ENCODE results near the gene PLCL1.
A peak's percentile ranks its signal among the peaks of the same experiment; 100 is the strongest.
"Not testable (repeated sequence)": the region's sequence is repeated elsewhere in the genome, so short reads cannot be mapped to it uniquely, and the experiment has no call there.

The PLCL1 gene

GRCh38 chr2:197810491-197810890 lies 6.1 kb downstream of the PLCL1 start:
- no peak for DNase-seq

DNA sequence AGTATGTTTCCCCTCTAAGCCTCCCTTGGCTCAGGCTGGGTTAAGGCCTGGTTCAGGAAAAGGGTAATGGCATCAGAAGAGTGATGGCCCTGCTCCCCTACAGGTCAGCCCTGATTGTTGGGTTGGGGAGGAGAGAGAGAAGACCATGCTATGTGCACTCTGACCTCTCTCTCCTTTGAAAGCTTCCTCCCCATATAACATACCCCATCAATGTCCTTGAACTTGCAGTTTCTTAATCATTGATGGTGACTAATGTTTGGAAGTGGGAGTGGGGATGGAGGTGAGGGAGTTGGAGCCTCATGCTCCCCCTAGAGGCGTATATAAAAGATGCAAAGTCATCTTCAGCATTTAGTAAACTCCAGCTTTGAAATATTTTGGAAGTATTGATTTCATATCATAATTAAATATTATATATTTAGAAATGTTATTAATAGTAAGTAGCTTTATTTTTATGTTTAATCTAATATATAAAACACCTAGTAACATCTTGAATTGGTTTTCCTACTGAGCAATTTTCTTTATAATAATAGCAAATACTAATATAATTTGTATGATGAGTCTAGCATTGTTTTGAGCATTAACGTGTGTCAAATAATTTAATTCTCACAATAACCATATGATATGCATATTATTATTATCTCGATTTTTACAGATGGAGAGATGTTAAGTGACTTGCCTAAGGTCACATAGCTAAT lies 8.8 kb downstream of the PLCL1 start:
- peak; percentile 72 for DNase-seq

DNA sequence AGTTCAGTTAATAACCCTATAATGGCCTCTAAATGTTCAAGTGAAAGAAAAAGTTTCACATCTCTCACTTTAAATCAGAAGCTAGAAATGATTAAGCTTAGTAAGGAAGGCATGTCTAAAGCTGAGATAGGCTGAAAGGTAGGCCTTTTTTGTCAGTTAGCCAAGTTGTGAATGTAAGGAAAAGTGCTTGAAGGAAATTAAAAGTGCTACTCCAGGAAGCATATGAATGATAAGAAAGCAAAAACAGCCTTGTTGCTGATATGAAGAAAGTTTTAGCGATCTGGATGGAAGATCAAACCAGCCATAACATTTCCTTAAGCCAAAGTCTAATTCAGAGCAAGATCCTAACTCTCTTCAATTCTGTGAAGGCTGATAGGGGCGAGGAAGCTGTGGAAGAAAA lies 10.1 kb downstream of the PLCL1 start:
- no peak for DNase-seq

DNA sequence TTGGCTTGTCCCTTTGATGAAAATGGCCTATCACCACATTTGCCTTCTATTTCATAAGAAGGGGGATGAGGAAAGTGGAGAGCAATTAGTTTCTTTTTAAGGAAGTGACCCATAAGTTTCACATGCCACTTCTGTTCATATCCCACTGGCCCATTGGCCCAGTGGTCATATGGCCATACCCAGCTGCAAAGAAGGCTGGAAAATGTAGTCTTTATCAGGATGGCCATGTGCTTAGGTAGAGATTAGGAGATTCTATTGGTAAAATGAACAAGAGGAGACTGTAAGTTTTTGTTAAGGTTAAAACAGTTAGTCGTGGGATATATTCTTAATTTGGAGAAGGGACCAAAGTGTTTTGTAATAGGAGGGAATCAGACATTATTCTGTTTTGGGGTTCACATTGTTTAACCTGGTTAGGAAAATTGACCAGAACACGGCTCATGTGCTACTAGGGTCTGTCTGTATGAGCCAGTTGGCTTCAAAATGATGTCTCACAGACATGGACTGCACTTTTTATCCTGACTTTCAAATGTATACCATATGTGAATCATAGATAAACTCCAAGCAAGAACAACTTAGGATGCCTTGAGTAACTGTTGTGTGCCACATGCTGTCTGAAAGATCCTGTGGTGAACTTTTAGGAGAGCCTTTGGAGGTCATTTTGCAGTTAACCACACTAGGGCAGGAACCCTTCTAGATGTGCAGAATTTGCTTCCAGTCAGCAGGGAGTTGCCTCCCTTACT lies 17.3 kb downstream of the PLCL1 start:
- DNase-seq: peak; percentile 59

DNA sequence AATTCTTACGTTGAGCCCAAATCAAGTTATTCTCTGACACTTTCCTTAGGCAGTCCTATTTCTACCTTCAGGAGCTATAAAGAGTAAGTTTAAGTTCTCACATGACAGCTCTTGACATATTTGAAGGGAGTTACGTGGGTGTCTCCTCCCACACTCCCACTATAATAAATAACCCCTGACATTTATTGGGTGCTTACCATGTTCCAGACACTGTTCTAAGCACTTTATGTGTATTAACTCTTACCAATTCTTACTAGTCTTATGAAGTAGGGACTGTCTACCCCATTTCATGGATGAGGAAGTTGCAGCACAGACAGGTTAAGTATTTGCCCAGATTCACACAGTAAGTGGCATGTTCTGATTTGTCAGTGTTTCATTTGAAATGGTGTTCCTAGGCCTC lies 17.9 kb downstream of the PLCL1 start:
- no peak for DNase-seq

GRCh38 chr2:197827618-197828017 lies 23.2 kb downstream of the PLCL1 start:
- DNase-seq: no peak

DNA sequence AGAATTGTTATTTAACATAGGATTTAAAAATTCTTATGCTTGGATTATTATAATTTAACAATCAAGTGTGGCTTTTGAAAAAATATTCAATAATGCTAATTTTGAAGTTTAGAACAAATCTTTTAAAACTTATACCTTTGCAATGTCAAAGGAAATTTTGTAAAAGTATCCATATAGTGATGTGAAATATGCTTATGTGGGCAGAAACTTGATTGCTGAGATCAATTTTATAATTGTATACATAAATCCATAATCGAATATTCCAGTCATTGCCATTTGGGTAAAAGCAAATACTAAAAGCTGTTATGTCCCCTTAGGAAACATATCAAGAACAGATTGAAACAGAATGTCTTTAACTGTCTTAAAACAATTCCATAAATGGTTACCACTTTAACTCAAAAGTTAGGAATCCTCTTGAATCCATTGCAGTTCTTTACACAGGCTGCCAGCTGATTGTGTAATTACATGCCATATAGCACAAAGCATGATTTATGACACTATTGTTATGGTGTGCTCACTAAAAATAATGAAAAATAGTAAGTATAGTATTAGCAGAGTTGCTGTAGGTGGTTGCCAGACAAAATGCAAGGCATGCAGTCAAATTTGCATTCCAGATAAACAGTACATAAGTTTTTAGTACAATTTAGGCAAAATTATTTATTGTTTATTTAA lies 24.2 kb downstream of the PLCL1 start:
- DNase-seq: no peak

DNA sequence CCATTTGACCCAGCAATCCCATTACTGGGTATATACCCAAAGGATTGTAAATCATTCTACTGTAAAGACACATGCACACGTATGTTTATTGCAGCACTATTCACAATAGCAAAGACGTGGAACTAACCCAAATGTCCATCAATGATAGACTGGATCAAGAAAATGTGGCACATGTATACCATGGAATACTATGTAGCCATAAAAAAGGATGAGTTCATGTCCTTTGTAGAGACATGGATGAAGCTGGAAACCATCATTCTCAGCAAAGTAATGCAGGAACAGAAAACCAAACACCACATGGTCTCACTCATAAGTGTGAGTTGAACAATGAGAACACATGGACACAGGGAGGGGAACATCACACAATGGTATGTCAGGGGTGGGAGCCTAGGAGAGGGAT lies 30.4 kb downstream of the PLCL1 start:
- DNase-seq: not testable (repeated sequence)

DNA sequence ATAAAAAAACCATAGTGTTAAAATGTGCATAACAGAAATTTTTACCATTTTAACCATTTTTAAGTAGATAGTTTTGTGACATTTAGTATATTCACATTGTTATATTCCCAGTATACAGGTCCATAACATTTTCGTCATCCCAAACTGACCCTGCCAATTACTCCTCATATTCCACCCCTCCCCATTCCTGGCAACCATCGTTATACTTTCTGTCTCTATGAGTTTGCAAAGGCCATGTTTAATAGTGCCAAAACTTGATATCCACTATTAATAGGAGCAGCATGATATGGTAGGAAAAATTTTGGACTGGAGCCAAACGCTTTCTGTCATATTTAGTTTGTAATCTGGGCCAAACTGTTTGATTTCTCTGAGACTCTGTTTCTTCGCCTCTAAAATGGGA lies 30.9 kb downstream of the PLCL1 start:
- DNase-seq: no peak

GRCh38 chr2:197838036-197838435 lies 33.6 kb downstream of the PLCL1 start:
- peak; percentile 91 for DNase-seq

DNA sequence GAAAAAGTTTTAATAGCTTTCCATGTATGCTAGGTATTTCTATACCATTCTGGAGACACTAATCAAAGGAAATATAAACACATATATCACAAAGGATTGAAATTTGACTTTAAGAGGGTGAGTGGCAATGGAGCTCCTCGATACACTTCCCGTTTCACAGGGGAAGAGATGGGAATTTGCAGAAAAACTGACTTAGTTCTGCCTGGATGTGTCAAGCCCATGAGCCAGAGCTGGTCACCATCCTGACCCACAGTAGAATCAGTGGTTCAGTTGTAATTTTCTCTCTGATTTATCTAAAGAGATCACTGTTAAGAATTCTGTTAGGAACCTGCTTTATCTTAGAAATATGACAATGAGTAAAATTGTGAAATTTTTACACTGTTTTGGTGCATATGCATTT lies 34.2 kb downstream of the PLCL1 start:
- DNase-seq: peak; percentile 78

DNA sequence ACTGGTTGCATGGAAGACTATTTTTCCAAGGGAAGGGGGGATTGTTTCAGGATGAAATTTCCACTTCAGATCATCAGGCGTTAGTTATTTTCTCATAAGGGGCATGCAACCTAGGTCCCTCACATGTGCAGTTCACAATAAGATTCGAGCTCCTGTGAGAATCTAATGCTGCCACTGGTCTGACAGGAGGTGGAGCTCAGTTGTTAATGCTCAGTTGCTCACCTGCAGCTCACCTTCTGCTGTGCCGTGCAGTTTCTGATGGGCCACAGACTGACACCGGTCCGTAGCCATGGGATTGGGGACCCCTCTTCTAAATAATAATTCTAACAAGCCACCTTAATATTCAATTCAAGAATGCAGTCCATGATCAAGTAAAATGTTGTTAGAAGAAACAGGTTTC lies 34.9 kb downstream of the PLCL1 start:
- DNase-seq: no peak

- DNase-seq: no peak
These were observed 35.5 kb downstream of the PLCL1 start for GRCh38 chr2:197839856-197840255.

GRCh38 chr2:197846128-197846527 lies 41.7 kb downstream of the PLCL1 start:
- no peak for DNase-seq

- no peak for DNase-seq
These were observed 42.4 kb downstream of the PLCL1 start for GRCh38 chr2:197846777-197847176.

GRCh38 chr2:197847651-197848401 lies 43.4 kb downstream of the PLCL1 start:
- no peak for DNase-seq

GRCh38 chr2:197848602-197849001 lies 44.2 kb downstream of the PLCL1 start:
- no peak for DNase-seq

DNA sequence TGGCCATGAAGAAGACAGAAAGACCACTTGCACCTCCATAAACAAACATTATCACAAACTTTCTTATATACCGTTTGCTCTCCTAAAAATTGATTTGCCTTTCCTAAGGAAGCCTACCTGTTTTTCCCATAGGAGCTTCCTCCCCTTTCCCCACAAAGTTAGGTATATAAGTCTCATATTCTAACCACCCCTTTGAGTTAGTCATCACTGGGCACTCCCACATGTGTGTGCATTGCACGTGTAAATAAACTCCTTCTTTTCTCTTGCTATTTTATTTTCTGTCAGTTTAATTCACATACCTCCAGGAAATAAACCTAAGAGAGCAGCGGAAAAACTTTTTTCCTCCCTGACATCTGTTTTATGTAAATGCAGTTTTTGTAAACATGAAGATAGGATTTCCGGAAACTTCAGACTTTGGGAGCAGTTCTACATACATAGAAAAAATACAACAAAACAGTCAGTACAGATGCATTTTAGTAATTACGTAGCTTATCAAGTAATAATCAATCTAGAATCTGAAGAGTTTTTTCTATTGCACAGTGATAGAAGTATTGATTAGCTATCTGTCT lies 46.6 kb downstream of the PLCL1 start:
- no peak for DNase-seq

- DNase-seq: no peak
These were observed 47.1 kb downstream of the PLCL1 start for GRCh38 chr2:197851451-197851850.

DNA sequence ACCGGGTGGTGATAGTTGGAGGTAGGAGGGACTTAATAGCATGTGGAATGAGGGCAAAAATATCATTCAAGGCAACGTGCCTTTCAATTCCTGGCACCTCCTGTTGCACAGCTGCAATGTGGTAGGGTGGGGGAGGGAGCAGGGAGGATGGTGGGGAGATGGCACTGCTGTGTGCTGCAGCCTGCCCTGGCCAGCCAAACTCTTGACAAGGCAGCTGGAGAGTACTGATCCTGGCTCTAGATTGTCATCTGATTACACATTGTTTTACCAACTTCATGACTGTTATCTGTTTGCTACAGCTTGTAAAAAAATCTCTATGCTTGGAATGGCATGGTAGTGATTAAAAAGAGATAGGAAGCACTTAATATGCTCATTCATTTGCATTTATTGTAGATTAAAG lies 47.7 kb downstream of the PLCL1 start:
- DNase-seq: no peak

DNA sequence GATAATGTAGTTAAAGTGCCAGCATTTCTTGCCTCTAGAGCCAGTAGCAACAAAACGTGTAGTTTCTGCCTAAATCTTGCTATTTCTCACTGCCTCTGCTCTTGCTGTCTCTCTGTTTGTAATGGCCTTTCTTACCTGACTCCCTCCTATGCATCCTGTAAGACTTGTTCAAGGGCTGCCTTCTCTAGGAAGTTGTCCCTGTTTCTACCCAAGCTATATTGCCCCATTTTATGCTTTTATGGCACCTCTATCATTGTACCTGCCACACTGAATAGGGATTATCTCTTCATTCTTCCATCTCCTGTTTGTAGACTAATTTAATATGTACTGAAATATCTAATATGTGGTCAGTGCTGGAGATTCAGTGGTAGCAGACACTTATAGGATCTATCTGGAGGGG lies 49.2 kb downstream of the PLCL1 start:
- no peak for DNase-seq

GRCh38 chr2:197857476-197858107 lies 53.2 kb downstream of the PLCL1 start:
- DNase-seq: peak; percentile 64
